Gastroesophageal sphincter (tissue), 3 donors: Measurements from ENCODE around the gene ZBTB20.

Source experiments
- CTCF ChIP-seq, 4 experiments: fragments of 200-600 bp in 2 of 4; fragments of 450-650 bp in 2 of 4; sonication (generic) in 1 of 4; IDR thresholded peaks; one replicate each; pipeline ENCODE4 v1.5.1; 2017 to 2019; ENCODE audit warnings: antibody characterized with exemption in 4 of 4, mild to moderate bottlenecking in 2 of 4, moderate library complexity in 2 of 4
- EP300 ChIP-seq: sonication (generic); formaldehyde crosslinking; IDR thresholded peaks from one replicate; pipeline ENCODE4 v1.6.1; 2017; ENCODE audit warnings: antibody characterized with exemption, mild to moderate bottlenecking
- POLR2A ChIP-seq, 2 donors: fragments of 450-650 bp; IDR thresholded peaks; one replicate each; pipeline ENCODE4 v1.6.1; 2017; ENCODE audit warnings: antibody characterized with exemption in 2 of 2, mild to moderate bottlenecking in 2 of 2, moderate library complexity in 1 of 2

GRCh38 chr3:115148142-115148790 is 1.2 kb upstream of the ZBTB20 start:
- TF ChIP-seq POLR2A (IDR thresholded peaks at IDR 0.05) (no peak), CTCF (IDR thresholded peaks at IDR 0.05) (no peak), EP300 (no peak)
